SK-MEL-5 (cell line): ENCODE results near the gene USP7. TPM values are rescaled to one million over a fixed set of nuclear protein-coding genes. Genes with fewer than 3 reads are reported as not detected.

Experiments
- DNase-seq: peaks from one replicate; pipeline ENCODE4 v3.0.0-alpha.2; 2016; ENCODE audit warnings: low read depth, low spot score
- in situ Hi-C: cut with HindIII; loops from 2 replicates; pipeline ENCODE4 v1.10.0; 2016; ENCODE audit warnings: low sequenced_read_pairs, high pct_unique_total_duplicates, low pct_unique_long_range_greater_than_20kb
- total RNA-seq: library from RNA; depleted of rRNA; stranded (reverse); fragments of >200 nt; shearing (Covaris generic); gene quantifications from 2 replicates; pipeline ENCODE4 v1.2.3, GENCODE V29; 2014

The USP7 gene
- total RNA-seq, 1 experiment from 2014 or later, result 22.0 TPM

DNA sequence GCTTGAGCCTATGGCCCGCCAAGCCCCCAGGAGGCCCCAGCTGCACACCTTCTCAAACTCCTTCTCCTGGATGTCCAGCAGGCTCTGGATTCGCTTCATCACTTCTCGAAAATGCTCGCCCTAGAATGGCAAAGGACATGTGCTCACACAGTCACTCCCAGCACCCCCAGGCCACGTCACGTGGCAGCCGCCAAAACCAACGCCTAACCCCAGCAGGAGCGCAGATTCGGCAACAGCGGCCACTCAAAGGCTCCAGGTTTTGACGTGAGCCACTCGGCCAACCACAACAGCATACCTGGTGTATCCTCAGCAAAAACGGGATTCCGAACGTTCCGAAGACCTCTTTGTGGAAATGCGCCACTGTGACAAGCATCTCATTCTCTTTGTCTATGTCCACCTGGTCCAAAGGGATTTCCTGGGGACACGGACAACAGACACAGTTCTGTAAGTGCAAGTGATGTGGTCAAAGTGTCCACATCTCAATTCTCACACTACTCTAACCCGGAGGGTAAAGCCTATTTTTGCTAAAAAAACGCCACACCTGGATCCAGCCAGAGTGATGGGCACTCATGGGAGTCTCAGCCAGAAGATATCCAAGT lies 68.9 kb downstream of the USP7 start:
- in situ Hi-C loops, result no loop called here

DNA sequence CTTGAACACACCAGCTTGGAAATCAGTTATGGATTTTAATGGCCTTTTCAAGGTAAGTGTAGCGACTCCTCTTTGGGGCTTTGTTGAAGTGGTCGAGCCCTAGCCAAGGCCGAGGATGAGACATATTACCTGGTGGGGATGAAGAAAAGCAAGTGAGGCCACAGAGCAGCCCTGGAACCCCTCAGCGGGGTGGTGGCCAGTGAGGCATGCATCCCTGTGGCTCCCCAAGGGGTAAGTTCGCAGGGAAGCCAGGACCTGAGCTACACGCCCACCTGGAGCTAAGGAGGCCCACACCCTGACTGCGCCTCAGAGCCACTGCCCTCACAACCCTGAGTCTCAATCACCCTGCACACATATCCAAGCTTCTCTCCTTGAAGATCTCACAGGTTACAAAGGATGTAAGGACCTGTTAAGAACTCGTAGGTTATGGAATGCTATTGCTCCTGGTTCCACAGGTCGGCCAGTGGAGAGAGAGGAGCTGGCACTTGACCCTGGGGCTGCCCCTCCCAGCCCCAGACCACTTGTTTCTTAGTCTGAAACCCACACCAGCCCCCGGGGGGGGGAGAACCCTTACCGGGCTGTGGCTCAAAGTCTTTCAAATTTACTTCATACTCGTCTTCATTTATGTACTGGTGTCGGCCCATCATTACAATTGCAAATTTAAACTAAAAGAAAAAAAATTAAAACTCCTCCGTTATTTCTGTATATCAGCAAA lies 69.6 kb downstream of the USP7 start:
- in situ Hi-C loops, result no loop called here
- no peak for DNase-seq

More for the DNA sequence above, 68.9 kb downstream of the USP7 start:
- no peak for DNase-seq

DNA sequence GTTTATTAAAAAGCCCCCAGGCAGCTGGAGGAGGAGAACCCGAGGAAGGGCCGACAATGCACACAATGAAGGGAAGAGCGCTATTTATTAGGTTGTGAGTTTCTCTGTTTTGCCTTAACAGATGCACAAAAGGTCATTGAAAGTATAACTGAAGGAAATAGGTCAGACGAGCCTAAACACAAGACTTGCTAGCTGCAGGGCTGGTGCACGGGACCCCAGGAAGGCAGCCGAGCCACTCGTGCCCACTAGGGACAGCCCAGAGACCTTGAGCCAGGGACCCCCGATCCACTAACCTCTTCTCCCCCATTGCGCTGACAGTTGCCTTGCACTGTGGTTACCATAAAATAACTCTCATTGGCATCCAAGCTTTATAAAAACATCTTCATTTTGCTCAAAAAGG lies 70.3 kb downstream of the USP7 start:
- in situ Hi-C loops, result no loop called here
- DNase-seq, result no peak

DNA sequence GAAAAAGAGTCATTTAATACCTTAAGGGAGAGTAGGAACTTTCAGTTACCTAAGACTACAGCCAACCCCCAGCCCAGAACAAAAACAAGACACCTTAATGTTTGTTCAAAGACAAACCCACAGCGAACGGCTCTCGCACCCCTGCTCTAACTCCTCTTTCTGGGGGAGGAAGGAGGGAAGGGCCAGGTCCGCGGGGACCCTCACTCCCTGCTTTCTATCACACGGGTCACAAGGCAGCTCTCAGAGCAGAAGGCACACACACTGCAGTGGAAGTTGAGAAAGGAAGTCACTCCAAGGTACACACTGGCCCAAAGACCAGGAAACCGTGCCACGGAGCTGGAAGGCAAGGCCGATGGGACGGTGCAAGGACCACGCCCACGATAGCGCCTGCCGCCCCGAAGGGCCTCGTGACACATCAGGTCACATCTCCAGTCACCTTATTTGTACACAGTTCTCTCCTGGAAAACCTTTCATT lies 71.6 kb downstream of the USP7 start:
- no peak for DNase-seq
- in situ Hi-C loops, result no loop called here

DNA sequence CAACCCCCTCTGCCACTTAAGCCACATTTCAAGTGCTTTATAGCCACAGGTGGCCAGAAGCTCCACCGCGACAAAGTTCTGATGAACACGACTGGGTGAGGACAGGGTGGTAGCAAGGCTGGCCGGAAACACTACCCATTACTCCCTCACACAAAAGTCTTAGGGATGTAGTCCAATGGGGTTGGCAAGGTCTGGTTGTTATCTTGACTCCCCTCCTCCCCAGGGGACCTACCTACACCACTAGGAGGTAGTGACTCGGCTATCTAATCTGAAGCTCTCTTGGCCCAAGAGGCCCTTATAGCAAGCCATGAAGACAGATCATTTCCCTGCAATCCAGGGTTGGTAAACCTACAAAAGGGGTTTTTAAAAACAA lies 73.2 kb downstream of the USP7 start:
- in situ Hi-C loops, result no loop called here
- no peak for DNase-seq

DNA sequence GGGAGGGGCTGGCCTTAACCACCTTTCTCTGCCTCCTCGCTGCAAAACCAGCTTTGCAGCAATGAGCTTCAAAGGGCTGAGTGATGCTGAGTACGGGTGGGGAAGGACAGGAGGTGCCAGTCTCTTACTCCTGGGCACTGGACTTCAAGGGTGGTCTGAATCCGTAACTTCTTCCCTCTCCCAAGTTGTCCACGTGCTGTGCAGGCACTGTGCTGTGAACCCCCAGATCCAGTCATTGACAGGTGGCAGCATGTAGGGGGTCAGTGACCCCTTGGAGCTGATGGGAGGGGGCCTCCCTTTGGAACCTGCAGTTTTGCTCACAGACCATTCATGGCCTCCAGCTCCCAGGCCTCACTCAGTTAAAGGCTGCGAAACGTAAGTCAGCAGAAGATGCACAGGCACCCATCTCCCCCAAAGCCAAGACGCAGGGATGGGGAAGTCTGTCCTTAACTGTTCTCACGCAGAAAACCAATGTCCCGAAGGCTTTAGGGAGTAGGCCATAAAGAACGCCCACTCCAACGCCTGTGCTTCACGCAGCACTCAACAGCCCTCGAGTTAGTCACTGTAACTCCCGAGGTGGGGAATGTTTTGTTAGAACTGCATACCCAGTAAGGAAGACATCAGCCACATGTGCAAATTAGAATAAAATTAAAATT lies 73.7 kb downstream of the USP7 start:
- DNase-seq, result no peak
- in situ Hi-C loops, result no loop called here

DNA sequence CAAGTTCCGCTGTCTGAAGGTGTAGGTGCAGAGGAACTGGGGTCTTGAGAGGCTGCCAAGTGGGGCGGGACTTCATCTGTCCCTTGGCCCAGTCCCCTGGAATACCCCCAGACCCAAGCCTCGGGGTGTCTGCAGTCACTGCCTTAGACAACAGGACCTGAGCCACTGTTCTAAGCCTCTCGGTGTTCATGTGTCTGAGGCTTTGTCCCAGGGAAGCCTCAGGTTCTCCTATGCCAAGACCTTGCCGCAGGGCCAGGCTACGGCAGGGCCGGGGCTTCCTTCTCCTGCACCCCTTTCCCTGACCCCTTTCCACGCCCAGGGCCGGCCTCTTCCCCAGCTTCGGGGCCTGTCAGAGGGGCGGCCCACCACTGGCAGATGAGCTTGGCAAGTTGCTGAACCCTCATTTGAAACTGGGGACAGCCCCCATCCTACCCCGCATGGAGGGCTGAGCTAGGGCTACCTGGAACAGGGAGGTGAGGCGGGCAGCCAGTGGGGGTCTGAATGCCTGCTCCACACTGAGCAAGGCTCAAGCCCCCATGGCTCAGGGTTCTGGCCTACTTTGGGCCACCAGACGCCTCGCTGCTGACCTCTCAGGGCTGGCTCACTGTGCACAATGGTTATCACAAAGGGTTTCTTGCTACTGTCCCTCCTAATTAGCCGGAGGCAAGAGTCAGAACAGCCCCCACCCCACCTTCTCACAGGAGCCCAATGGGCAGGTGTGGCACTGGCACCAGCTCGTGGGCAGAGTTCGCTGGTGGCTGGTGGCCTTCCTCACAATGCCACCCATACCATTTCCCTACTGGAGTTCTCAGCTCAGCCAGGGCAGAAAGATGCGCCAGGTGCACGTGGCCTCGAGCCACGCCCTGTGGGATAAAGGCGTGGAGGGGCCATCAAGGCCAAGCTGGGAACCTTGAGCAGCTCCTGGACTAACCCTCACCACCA lies 74.5 kb downstream of the USP7 start:
- DNase-seq, result no peak
- in situ Hi-C loops, result no loop called here

DNA sequence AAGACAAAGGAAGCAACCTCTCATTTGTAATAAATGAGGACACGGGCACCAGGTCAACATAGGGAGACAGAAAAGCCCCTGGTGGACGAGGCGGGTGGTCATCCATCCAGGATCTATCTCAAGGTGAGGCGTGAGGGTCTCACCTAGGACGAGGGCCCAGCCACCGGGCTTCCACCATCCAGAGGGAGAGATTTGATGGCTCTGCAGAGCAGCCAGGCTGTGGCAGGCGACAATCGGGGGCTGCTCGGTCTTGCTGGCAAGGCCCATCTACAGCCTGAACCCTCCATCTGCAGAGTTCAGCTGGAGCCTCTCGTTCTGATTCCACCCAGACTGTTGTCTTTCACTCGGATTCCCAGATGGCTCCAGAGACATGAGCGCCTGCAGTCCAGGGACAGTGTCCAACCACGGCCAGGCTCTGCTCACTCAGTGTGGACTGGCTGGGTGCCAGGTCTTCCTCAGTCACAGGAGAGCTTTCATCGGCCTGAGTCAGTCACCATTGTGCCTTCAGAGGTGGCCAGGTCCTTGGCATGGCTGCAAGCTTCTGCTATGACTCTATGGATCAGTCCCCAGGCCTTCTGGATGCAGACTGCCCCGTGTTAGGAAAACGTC lies 75.7 kb downstream of the USP7 start:
- in situ Hi-C loops, result no loop called here
- DNase-seq, result no peak

DNA sequence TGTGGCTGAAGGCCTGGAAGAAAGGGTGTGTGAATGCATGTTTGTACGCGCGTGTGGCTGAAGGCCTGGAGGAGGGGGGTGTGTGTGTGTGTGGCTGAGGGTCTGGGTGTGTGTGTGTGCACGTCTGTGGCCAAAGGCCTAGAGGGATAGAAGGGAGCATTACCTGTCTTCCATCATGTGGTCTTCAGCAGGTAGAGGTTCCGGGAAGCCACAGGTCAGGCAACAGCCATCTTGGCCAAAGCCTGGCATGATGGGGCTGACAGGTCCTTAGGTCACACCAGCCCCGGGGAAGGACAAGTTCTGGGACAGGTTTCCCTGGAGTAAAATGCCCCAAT lies 76.3 kb downstream of the USP7 start:
- in situ Hi-C loops, result no loop called here
- DNase-seq, result no peak

DNA sequence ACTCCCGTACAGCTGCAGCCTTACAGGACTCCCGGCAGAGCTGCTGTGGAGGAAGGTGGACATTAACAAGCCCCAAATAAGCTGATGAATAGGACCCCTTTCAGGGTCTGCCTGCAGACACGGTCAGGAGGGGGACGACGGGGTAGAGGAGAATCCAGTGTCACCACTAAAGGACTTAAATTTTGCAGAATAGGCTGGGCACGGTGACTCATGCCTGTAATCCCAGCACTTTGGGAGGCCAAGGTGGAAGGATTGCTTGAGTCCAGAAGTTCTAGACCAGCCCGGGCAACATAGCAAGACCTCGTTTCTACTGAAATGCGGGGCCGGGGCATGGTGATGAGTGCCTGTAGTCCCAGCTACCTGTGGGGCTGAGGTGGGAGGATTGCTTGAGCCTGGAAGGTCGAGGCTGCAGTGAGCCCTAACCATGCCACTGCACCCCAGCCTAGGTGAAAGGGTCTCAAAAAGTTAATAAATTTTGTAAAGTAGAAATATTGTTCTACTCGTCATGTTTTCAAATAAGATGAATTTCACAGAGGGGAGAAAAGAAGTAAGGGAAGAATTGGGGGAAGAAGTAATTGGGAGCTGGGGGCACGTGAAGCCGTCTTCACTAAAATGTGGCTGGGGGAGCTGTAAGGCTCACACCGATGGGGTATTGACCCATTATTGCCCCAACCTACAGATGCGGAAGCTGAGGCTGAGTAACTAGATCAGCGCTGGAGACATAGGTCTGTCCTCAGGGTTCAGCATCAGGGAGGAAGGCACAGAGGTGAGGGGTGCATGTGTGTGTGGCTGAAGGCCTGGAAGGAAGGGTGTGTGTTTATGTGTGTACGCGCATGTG lies 76.9 kb downstream of the USP7 start:
- DNase-seq, result no peak
- in situ Hi-C loops, result no loop called here

DNA sequence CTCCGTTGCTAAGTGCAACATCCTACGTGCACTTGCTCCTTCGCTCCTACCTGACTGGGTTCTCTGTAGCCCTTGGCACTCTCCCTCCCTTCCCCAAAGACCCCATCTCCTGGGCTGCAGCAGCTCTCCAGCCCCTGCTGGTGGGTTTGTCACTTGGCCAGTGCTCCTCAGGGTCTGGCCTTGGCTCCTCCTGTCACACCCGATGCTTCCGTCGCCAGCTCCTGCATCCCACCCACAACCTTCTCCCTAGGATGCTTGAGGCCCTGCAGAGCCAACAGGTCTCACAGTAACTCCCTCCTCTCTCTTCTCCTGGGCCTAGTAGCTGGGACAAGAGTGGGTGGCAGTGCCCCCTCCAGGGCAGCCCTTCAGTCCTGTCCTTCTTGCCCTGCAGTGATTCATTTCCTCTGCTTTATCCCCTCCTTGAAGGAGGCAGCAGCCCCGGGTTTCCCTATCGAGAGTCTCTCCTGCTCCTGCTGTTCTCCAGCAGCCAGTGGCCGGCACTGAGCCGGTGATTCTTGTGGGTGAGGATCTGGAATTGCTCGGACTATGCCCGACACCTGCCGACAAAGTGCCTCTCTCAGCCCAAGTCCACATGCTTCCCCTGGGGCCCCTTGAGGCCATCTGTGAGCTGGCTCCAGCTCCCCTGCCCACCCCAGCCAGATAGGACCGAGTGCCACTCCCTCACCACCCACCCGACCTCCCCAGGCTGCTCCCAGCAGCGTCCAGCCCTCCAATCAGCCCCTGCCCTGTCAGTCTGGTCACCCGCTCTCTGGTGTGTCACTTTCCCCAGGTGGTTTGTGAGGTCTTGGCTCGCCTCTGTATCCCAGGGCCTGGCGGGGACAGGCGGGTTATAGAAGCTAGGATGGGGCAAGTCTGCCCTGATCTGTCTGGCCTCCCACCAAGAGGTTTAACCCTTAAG lies 77.8 kb downstream of the USP7 start:
- in situ Hi-C loops, result no loop called here

DNA sequence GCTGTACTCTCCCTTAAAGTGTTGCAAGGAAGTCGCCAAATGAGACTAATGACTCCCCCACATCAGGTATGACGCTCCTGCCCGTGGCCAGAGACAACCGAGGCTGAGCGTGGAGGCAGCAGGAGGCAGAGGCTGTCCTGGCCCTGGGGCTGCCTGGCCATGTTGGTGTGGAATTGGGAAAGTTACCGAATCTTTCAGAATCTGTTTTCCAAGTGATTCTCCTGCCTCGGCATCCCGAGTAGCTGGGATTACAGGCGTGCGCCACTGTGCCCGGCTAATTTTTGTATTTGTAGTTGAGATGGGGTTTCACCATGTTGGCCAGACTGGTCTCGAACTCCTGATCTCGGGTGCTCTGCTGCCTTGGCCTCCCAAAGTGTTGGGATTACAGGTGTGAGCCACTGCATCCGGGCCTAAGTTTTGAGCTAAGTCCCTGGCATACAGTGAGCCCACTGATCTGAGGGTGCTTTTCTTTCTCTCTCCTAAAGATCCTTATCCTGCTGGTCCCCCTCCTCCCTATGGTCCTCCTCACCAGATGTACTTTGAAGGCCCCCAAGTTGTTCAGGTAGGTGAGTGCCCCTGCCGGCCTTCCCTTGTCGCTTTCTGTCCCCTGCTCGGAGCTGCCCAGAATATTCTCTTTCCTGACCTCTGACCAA lies 80.9 kb downstream of the USP7 start:
- no peak for DNase-seq
- in situ Hi-C loops, result no loop called here

More for the DNA sequence above, 77.8 kb downstream of the USP7 start:
- DNase-seq, result no peak

DNA sequence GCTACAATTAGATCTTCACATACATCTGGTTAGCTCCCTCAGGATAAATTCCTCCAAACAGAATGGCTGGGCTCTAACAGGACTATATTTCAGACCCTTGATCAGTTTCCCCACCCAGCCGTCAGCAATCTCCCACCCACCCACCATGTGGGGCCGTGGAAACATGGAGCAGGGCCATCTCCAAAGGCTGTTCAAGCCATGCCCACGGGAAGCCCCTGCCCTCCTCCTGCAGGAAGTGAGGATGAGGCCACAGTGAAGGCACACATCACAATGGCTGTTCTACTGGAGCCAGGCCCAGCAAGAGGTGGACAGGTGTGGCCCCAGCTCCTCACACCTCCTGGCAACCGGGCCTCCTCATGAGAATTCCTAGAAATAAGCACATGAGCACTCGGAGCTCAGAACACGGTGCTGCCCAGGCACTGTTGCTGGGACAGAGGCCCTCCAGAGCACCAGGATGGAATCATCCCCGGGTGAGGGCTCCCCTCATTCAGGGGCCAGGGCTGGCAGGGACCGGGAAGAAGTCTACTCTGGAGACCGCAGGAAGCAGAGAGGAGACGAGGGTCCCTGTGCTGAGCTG lies 81.6 kb downstream of the USP7 start, which contains the start of gene LITAFD:
LITAFD (plus strand) TSS at position 311 of the 577 bp plus-strand sequence. CDS start 2,005 bp downstream, outside the sequence.
- in situ Hi-C loops, result no loop called here
- DNase-seq, result no peak

DNA sequence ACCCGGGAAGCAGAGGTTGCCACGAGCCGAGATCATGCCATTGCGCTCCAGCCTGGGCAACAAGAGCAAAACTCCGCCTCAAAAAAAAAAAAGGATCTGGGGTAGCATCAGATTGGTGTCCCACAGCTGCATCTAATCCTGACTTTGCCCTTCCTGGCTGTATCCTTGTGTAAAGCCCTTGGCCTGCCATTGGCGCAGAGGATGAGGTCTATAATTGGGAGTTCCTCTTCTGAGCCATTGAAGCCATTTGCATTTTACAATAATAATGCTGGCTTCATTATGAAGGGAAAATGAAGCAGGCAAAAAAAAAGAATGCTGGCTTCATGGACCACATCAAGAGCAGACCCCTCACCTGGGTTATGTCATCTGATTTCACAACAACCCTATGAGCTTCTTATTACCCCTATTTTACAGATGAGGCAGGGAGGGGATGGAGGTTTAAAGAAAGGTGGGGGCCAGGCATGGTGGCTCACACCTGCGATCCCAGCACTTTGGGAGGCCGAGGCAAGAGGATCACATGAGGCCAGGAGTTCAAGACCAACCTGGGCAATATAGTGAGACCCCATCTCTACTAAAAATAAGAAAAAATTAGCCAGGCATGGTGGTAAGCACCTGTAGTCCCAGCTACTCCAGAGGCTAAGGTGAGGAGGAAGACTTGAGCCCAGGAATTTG lies 82.7 kb downstream of the USP7 start:
- in situ Hi-C loops, result no loop called here
- DNase-seq, result no peak

DNA sequence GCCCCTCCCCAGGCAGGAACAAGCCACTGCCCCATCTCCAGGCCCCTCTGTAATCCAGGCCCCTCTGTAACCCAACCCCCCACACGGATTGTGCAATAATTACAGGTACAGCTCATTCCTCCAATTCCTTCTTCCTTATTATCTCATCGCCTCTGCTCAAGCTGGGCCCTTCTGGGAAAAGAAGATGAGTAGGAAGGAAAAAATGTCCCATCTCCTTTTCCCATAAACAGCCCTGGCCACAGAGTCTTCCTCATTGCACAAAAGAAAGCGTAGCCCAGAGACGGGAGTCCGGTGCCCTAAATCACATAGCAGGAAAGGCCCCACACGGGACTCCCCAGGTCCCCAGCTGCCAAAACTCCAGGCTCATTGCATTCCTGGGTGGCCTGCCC lies 85.2 kb downstream of the USP7 start:
- no peak for DNase-seq

More for the DNA sequence above, 85.2 kb downstream of the USP7 start:
- in situ Hi-C loops, result no loop called here
